Thymus (tissue), 11 donors: ENCODE data around the gene ARMC2. TPM values are rescaled to one million over a fixed set of nuclear protein-coding genes. Genes with fewer than 3 reads are reported as not detected.
A peak's percentile ranks its signal among the peaks of the same experiment; 100 is the strongest.

ENCODE experiments used
- DNase-seq, 9 donors: peaks; one replicate each; pipeline ENCODE4 v3.0.0-alpha.2; 2013; ENCODE audit warnings: low spot score in 9 of 9, low read depth in 6 of 9, missing footprints in 1 of 9
- H3K27ac ChIP-seq, 2 donors: one replicate each; pipeline ENCODE4 v1.5.1; 2013; ENCODE audit warnings: control low read depth in 1 of 2, low read depth in 1 of 2, low read length in 1 of 2, mild to moderate bottlenecking in 1 of 2, moderate library complexity in 1 of 2
- H3K27me3 ChIP-seq, 2 donors: one replicate each; pipeline ENCODE4 v1.5.1; 2013; ENCODE audit warnings: low read length in 1 of 2; ENCODE audit not compliant: control insufficient read depth in 2 of 2, insufficient read depth in 1 of 2
- H3K36me3 ChIP-seq, 2 donors: one replicate each; pipeline ENCODE4 v1.5.1; 2013; ENCODE audit warnings: low read length in 1 of 2, mild to moderate bottlenecking in 1 of 2, moderate library complexity in 1 of 2; ENCODE audit not compliant: control insufficient read depth in 2 of 2, insufficient read depth in 2 of 2
- H3K4me1 ChIP-seq, 2 donors: one replicate each; pipeline ENCODE4 v1.5.1; 2013; ENCODE audit warnings: low read length in 2 of 2; ENCODE audit not compliant: control insufficient read depth in 2 of 2, insufficient read depth in 2 of 2
- H3K4me3 ChIP-seq, 2 donors: one replicate each; pipeline ENCODE4 v1.5.1; 2013; ENCODE audit warnings: low read length in 2 of 2, control low read depth in 1 of 2, mild to moderate bottlenecking in 1 of 2
- H3K9me3 ChIP-seq, 2 donors: one replicate each; pipeline ENCODE4 v1.5.1; 2013; ENCODE audit warnings: low read length in 1 of 2, mild to moderate bottlenecking in 1 of 2; ENCODE audit not compliant: control insufficient read depth in 2 of 2, insufficient read depth in 1 of 2
- WGBS: extraction: QIAGEN DNeasy Blood & Tissue Kit; methylation state at CpG from one replicate; pipeline ENCODE4 v1.1.7; 2013; 5-methylcytosine and 5-hydroxymethylcytosine counted together
- polyA plus RNA-seq: library from polyadenylated mRNA; stranded (reverse); fragments of 200-250 nt; gene quantifications from one replicate; pipeline ENCODE4 v1.2.3, GENCODE V29; 2013
- total RNA-seq: library from RNA; stranded (reverse); fragments of 120-200 nt; gene quantifications from one replicate; pipeline ENCODE4 v1.2.4, GENCODE V29; 2013
- donor health status: healthy.

ARMC2 gene
- total and polyA plus RNA-seq, 2 donors, result 1.8 to 1.9 TPM

DNA sequence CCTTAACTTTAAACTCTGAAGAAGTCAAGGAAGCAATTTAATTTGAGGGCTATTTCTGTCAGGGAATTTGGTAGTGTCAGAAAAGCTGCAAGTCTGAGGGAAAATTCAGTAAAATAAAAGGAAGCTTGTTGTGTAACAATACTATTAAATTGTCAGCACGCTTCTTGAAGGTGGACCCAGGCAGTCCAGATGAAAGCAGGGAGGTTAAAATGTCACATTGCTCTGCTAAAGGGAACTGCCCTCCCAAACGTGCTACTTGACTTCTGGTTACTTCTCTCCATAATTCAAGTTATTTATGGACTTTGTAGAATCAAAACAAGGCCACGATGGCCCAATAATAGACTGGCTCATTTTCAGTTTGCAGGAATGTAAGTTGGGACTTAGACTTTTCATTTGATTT is 28.2 kb upstream of the ARMC2 start:
- H3K4me3 ChIP-seq, result no peak overlapping the region
- H3K36me3 ChIP-seq, result no peaks in the 10 kb centered on the region
- H3K27ac ChIP-seq, result no peak overlapping the region
- DNase-seq, result no peak
- no peaks in the 10 kb centered on the region for H3K4me1 ChIP-seq
- H3K27me3 ChIP-seq, result no peaks in the 10 kb centered on the region
- WGBS, result 72% methylated on average over 3 of the region's 3 CpGs
- H3K9me3 ChIP-seq, result peaks cover 0 to 15% of the 10 kb centered on the region in 2 donors

DNA sequence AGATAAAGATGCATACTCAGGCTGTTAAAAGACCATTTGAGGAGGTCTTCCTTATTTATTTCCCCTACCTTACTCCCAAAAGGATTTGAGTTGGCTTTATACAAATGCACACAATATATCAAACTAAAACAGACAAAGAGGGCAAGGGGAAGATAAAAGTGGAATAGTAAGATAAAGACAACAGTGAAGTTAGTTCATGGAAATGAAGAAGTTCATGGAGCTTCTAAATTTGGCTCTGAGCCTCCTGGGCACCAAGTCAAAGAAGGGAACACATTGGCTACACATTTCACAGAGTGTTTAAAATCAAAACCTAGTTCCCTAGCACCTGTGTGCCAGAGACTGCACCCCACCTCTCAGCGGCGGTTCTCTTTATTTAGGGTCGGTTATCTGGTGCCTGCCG is 25.8 kb upstream of the ARMC2 start:
- Histone ChIP-seq H3K27me3 (no peaks in the 10 kb centered on the region), H3K27ac (no peak overlapping the region), H3K36me3 (no peaks in the 10 kb centered on the region), H3K9me3 (peaks cover 0 to 13% of the 10 kb centered on the region in 2 donors), H3K4me3 (no peak overlapping the region), H3K4me1 (no peaks in the 10 kb centered on the region)
- no peak for DNase-seq
- WGBS, result 98% methylated on average over 4 of the region's 4 CpGs

DNA sequence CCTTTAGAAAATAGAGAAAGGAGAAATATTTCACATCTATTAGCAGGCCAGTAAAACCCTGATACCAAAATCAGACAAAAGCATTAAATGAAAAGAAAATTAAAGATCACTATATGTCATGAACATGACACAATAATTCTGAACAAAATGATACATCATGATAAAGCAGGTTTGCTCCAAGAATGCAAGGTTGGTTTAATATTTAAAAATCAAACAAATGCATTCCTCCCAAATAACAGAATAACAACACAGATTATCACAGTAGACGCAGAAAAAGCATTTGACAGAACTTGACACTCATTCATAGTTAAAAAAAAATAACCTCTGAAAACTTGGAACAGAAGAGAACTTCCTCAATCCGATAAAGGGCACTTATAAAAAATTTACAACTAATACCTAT is 22.9 kb upstream of the ARMC2 start:
- Histone ChIP-seq H3K9me3 (peaks cover 0 to 3% of the 10 kb centered on the region in 2 donors), H3K27me3 (no peaks in the 10 kb centered on the region), H3K4me1 (no peaks in the 10 kb centered on the region), H3K27ac (no peak overlapping the region), H3K4me3 (no peak overlapping the region), H3K36me3 (no peaks in the 10 kb centered on the region)
- 73% methylated on average over 2 of the region's 2 CpGs for WGBS
- DNase-seq, result no peak

DNA sequence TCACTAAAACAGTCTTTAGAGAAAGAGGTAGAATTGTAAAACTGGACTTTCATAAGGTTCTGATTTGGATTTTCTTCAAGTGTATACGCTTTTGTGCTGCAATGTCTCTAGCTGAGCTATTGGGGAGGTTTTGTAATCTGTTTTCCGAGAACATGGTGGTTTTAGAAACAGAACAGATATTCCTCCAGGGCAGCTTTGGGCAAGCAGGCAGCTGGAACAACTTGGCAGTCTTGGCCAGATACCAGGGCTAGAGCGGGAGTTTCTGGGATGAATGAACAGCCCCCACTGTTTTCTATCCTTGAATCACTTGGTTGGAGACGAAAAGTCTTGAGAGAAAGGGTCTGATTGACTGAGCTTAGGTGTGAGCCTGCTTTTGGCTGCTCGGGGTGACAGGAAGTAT is 17.1 kb upstream of the ARMC2 start:
- no peak for DNase-seq
- 90% methylated on average over 5 of the region's 5 CpGs for WGBS
- H3K4me3 ChIP-seq, result no peak overlapping the region
- H3K27me3 ChIP-seq, result no peaks in the 10 kb centered on the region
- no peak overlapping the region for H3K27ac ChIP-seq
- H3K4me1 ChIP-seq, result no peaks in the 10 kb centered on the region
- no peaks in the 10 kb centered on the region for H3K9me3 ChIP-seq
- H3K36me3 ChIP-seq, result no peaks in the 10 kb centered on the region

DNA sequence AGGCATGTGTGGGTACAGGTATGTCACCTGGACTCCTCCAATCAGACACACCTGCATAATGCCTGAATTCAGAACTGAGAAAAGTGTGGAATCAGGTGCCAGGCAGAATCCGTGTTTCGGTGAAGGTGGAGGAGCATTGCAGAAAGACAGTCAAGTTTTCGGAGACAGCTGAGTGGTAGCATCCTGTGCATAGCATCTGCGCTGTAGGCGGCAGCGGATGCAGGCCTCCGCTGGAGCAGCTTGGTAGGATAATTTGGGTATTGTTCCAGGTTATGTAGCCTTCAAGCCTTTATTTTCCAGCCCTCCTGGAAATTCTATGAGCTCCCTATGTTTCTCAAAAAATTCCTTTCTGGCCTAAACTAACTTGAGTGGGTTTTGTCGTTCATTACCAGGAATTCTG is 15.5 kb upstream of the ARMC2 start:
- Histone ChIP-seq H3K9me3 (no peaks in the 10 kb centered on the region), H3K36me3 (no peaks in the 10 kb centered on the region), H3K27ac (no peak overlapping the region), H3K27me3 (no peaks in the 10 kb centered on the region), H3K4me3 (no peak overlapping the region), H3K4me1 (peaks cover 7 to 10% of the 10 kb centered on the region in 2 donors)
- DNase-seq, result no peak
- WGBS, result 98% methylated on average over 8 of the region's 8 CpGs

DNA sequence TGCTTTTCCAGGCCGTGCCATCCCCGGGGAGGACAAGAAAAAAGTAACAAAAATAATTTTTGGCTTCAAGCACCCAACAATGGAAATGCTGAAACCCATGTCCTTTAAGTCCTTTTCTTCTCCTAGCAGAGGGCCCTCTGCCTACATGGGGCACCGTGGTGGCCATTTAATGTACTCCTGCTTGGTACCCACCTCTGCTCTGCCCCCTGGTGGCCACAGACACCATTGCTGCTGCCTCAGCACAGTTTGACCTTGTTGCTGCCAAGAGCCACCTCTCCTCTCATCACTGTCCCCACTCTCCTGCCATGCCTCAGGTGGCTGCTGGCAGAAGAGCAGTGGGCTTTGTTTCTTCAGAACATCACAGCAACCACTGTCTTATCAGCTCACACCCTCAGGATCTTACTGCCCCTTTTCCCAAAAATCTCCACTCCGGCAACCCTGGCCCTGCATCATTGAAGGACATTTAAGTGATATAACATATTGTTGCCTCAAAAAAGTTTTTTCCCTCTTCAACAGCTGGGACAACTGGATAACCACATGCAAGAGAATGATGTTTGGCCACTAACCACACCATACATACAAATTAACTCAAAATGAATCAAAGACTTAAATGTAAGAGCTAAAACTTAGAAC is 12.9 kb upstream of the ARMC2 start:
- DNase-seq, result peak; percentile 52 to 86 (median 70)
- H3K4me1 ChIP-seq, result peaks cover 9 to 21% of the 10 kb centered on the region in 2 donors
- H3K27ac ChIP-seq, result no peak overlapping the region
- no peaks in the 10 kb centered on the region for H3K36me3 ChIP-seq
- H3K4me3 ChIP-seq, result no peak overlapping the region
- 48% methylated on average over 4 of the region's 4 CpGs for WGBS
- no peaks in the 10 kb centered on the region for H3K9me3 ChIP-seq
- H3K27me3 ChIP-seq, result no peaks in the 10 kb centered on the region

DNA sequence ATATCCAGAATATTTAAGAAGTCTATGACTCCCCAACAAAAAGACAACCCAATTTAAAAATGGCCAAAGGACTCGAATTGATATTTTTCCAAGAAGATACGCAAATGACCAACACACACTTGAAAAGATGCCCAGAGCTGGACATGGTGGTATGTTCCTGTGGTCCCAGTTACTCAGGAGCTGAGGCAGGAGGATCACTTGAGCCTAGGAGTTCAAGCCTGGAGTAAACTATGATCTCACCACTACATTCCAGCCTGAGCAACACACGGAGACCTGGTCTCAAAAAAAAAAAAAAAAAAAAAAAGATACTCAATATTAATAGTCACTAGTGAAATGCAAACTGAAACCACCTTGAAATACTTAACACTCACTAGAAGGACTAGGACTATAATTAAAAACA is 12.2 kb upstream of the ARMC2 start:
- no peak for DNase-seq
- no peaks in the 10 kb centered on the region for H3K27me3 ChIP-seq
- 98% methylated on average over 3 of the region's 3 CpGs for WGBS
- H3K4me3 ChIP-seq, result no peak overlapping the region
- H3K9me3 ChIP-seq, result no peaks in the 10 kb centered on the region
- peaks cover 9 to 21% of the 10 kb centered on the region in 2 donors for H3K4me1 ChIP-seq
- no peaks in the 10 kb centered on the region for H3K36me3 ChIP-seq
- no peak overlapping the region for H3K27ac ChIP-seq

DNA sequence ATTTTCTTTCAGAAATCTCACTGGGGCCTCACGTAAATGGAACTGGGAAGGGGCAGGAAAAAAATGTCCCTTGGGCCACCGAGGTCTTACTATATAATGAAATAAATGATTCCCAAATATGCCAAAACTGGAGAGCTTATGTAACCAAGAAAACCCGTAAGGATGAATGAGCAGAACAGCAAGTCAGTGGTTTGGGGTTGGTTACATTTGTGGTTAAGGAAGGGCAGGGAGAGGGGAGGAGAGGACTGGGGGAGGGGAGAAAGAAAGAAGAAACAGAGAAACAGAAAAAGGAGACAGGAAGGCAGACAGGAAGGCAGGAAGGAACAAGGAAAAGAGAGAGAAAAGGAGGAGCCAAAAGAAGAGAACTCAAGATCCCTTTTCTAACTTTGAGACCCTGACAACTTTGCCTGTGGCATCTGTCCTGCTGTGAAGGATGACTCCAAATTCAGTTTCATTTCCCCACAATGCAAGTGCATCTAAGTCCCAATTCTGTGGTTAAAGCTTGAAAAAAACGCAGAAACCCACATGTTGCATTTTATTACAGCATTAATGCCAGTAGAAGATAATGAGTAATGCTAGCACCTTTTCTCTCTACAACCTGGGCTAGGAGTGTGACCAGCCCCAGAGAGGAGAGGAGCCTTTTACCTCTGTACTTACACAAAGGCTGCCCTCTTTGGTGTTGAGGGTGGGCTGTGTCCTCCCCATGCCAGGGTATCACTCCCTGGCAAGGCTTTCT is 10.8 kb upstream of the ARMC2 start:
- no peaks in the 10 kb centered on the region for H3K9me3 ChIP-seq
- H3K27me3 ChIP-seq, result no peaks in the 10 kb centered on the region
- no peaks in the 10 kb centered on the region for H3K36me3 ChIP-seq
- no peak overlapping the region for H3K4me3 ChIP-seq
- 25% methylated on average over 4 of the region's 4 CpGs for WGBS
- DNase-seq, result peak in 2 of 9 donors; percentile 9 to 47
- H3K4me1 ChIP-seq, result peaks cover 9 to 21% of the 10 kb centered on the region in 2 donors
- no peak overlapping the region for H3K27ac ChIP-seq

DNA sequence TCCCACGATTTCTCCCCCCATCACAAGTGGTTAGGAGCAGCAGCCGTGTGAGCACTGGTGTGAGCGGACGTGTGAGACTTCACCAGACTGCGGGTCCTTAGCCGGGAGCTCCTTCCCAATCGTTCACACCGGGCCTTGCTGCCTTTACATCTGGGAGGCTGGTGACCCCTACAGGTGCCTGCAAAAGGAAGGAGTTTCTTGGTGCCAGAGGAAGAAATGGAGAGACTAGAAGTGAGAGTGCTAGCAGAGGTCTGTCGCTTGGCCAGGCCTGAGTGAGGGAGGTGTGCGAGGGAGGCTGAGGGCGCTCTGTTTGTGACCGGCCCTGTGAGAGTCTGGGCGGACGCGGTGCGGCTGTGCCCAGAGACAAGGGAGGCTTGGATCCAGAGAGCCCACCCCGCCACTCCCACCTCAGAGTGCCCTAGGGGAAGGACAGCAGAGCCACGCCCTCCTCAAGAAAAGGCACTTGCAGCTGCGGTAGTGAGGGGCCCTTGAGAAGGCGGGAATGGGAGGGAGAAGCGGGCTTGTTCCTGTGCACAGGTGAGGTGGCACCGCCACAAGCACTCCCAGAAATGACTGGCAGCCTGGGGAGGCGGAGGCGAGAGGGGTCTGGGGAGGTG is 10.0 kb upstream of the ARMC2 start:
- H3K4me3 ChIP-seq, result no peak overlapping the region
- H3K4me1 ChIP-seq, result peaks cover 9 to 21% of the 10 kb centered on the region in 2 donors
- no peak overlapping the region for H3K27ac ChIP-seq
- H3K36me3 ChIP-seq, result no peaks in the 10 kb centered on the region
- peak in 2 of 9 donors; percentile 17 to 46 for DNase-seq
- no peaks in the 10 kb centered on the region for H3K9me3 ChIP-seq
- H3K27me3 ChIP-seq, result no peaks in the 10 kb centered on the region
- 53% methylated on average over 24 of the region's 24 CpGs for WGBS
